HEK293 (cell line): ENCODE data around the gene TRIM69.
"Not testable (repeated sequence)": the region's sequence is repeated elsewhere in the genome, so short reads cannot be mapped to it uniquely, and the experiment has no call there.

ENCODE experiments used
- CTCF ChIA-PET: fragments of 350-600 bp; formaldehyde crosslinking; extraction: SDS; loops from one replicate; lab custom pipeline; 2021; ENCODE audit warnings: antibody characterized with exemption; lab: Yijun Ruan, JAX
- POLR2A ChIA-PET: fragments of 300-600 bp; formaldehyde crosslinking; extraction: SDS; loops from one replicate; lab custom pipeline; 2020; ENCODE audit warnings: antibody characterized with exemption, inconsistent platforms; lab: Yijun Ruan, JAX
- H3K27ac ChIP-seq: fragments of 200-500 bp; sonication (Bioruptor generic); 2 replicates; pipeline ENCODE4 v1.5.1; 2014; ENCODE audit warnings: low read depth, low read length, control low read depth, inconsistent platforms; ENCODE audit errors: extremely low read depth
- H3K36me3 ChIP-seq, 2 experiments: fragments of 200-500 bp in 1 of 2; sonication (Bioruptor generic) in 1 of 2; 1 replicate in 1 of 2; 2 replicates in 1 of 2; pipeline ENCODE4 v1.5.1; 2014 to 2017; ENCODE audit warnings: inconsistent platforms in 2 of 2, low read length in 2 of 2; ENCODE audit not compliant: control insufficient read depth in 2 of 2, insufficient read depth in 1 of 2
- H3K4me1 ChIP-seq: fragments of 200-500 bp; sonication (Bioruptor generic); 2 replicates; pipeline ENCODE4 v1.5.1; 2014; ENCODE audit warnings: mild to moderate bottlenecking, low read length, inconsistent platforms; ENCODE audit not compliant: control insufficient read depth, insufficient read depth
- H3K4me3 ChIP-seq: 2 replicates; pipeline ENCODE4 v1.5.1; 2011; ENCODE audit warnings: low read depth, mild to moderate bottlenecking, control low read depth, low read length, moderate library complexity
- H3K9me3 ChIP-seq: fragments of 200-500 bp; sonication (Bioruptor generic); 2 replicates; pipeline ENCODE4 v1.5.1; 2014; ENCODE audit warnings: low read depth, low read length, inconsistent platforms; ENCODE audit not compliant: control insufficient read depth, insufficient read depth
- INSM2 ChIP-seq: fragments of 450-650 bp; formaldehyde crosslinking; IDR thresholded peaks from 2 replicates; pipeline ENCODE4 v1.5.1; 2016; ENCODE audit warnings: missing biosample characterization, missing genetic modification characterization
- MEIS1 ChIP-seq: sonication (generic); formaldehyde crosslinking; IDR thresholded peaks from 2 replicates; pipeline ENCODE4 v1.8.1; 2022; ENCODE audit warnings: missing genetic modification reagents, mild to moderate bottlenecking, borderline replicate concordance
- SCRT2 ChIP-seq: fragments of 450-650 bp; formaldehyde crosslinking; IDR thresholded peaks from 2 replicates; pipeline ENCODE4 v1.5.1; 2016; ENCODE audit warnings: missing biosample characterization, missing genetic modification characterization
- SP7 ChIP-seq: fragments of 450-650 bp; formaldehyde crosslinking; IDR thresholded peaks from 2 replicates; pipeline ENCODE4 v1.5.1; 2016; ENCODE audit warnings: missing biosample characterization, missing genetic modification characterization
- ZBTB10 ChIP-seq: fragments of 450-650 bp; formaldehyde crosslinking; IDR thresholded peaks from 2 replicates; pipeline ENCODE4 v1.5.1; 2016; ENCODE audit warnings: missing biosample characterization, missing genetic modification characterization
- ZNF366 ChIP-seq: fragments of 450-650 bp; formaldehyde crosslinking; conservative IDR thresholded peaks from 2 replicates; pipeline ENCODE4 v1.5.1; 2016; ENCODE audit warnings: missing biosample characterization, missing genetic modification characterization
- ZNF654 ChIP-seq: fragments of 450-650 bp; formaldehyde crosslinking; IDR thresholded peaks from 2 replicates; pipeline ENCODE4 v1.5.1; 2016; ENCODE audit warnings: low read depth, missing biosample characterization, missing genetic modification characterization

TRIM69 gene

GRCh38 chr15:44735482-44736180 is 697 bp upstream of the TRIM69 start:
- no peak overlapping the region for H3K27ac ChIP-seq
- POLR2A ChIA-PET = interaction anchor here (1.0 to 2.1 kb wide), 2 partner anchors 24 to 72 kb away, joined by 7 to 16 read pairs; partner anchors contain the start of genes B2M, PATL2 and SPG11

DNA sequence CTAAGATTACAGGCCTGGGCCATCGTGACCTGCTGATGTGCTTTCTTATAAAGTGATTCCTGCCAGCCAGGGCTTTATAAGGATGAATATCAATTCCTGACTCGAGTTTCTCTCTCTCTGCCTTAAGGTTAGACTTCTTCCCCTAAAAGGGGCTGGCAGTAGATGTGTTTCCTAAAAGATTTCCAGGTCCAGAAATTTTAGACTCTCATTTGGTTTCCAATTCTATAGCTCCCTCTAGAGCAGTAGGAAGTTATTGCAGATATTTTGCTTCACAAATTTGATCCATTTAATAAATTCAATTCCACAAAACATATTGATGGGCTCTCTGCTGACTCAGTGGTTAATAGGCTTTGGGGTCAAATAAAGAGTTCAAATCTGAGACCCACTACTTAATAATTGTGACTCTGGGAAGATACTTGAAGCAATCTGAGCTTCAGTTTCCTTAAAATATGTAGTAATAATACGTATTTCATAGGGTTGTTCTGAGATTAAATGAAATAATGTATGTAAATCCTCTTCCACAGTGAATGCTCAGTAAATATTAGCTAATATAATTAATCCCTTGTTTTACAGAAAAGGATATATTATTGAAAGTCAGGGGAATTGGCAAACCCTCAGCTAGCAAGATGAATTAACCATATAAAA is 2.1 kb downstream of the TRIM69 start:
- Histone ChIP-seq H3K27ac (no peak overlapping the region), H3K36me3 (no peaks in the 10 kb centered on the region), H3K9me3 (no peaks in the 10 kb centered on the region), H3K4me3 (no peak overlapping the region), H3K4me1 (no peaks in the 10 kb centered on the region)
- ChIA-PET POLR2A (interaction anchor here (0.6 to 2.3 kb wide), 6 partner anchors 10 to 1964 kb away, joined by 3 to 11 read pairs (median 3); partner anchors contain the start of genes B2M and PATL2), CTCF (interaction anchor here (0.5 to 5.3 kb wide), 19 partner anchors 10 to 857 kb away, joined by 3 to 64 read pairs (median 3); partner anchors contain the start of gene SPG11)
- no peak for TF ChIP-seq ZBTB10 (tag by site-specific recombination)
- no peak for TF ChIP-seq INSM2
- TF ChIP-seq ZNF654 (tag by site-specific recombination) = peak; percentile 48

More at GRCh38 chr15:44735482-44736180, 697 bp upstream of the TRIM69 start:
- H3K4me1 ChIP-seq = no peaks in the 10 kb centered on the region
- no peak overlapping the region for H3K4me3 ChIP-seq
- TF ChIP-seq MEIS1 (CRISPR knock-in tag) (no peak), ZNF366 (peak; percentile 64; the same call in 1 of the 2 replicates), SP7 (tag by site-specific recombination) (peak; percentile 58)
- TF ChIP-seq, all 188 proteins: peak for 2
- CTCF ChIA-PET = interaction anchor here (0.6 to 5.3 kb wide), 8 partner anchors 22 to 157 kb away, joined by 3 to 64 read pairs (median 6); partner anchors contain the start of genes B2M, PATL2 and SPG11
- no peaks in the 10 kb centered on the region for H3K9me3 ChIP-seq
- peaks cover 0 to 13% of the 10 kb centered on the region in 2 experiments; a peak in 1 of 3 replicates for H3K36me3 ChIP-seq

DNA sequence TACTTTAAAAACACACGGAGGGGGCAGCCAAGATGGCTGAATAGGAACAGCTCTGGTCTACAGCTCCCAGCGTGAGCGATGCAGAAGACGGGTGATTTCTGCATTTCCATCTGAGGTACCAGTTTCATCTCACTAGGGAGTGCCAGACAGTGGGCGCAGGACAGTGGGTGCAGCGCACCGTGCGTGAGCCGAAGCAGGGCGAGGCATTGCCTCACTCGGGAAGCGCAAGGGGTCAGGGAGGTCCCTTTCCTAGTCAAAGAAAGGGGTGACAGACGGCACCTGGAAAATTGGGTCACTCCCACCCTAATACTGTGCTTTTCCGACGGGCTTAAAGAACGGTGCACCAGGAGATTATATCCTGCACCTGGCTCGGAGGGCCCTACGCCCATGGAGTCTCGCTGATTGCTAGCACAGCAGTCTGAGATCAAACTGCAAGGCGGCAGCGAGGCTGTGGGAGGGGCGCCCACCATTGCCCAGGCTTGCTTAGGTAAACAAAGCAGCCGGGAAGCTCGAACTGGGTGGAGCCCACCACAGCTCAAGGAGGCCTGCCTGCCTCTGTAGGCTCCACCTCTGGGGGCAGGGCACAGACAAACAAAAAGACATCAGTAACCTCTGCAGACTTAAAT is 3.0 kb downstream of the TRIM69 start:
- CTCF ChIA-PET = interaction anchor here (0.5 to 5.3 kb wide), 15 partner anchors 10 to 857 kb away, joined by 3 to 64 read pairs (median 3); partner anchors contain the start of gene SPG11
- H3K36me3 ChIP-seq, H3K4me3 ChIP-seq, POLR2A ChIA-PET, H3K4me1 ChIP-seq, H3K27ac ChIP-seq, H3K9me3 ChIP-seq: not testable (repeated sequence)

GRCh38 chr15:44743454-44743853 is 7.1 kb downstream of the TRIM69 start:
- H3K4me1 ChIP-seq, H3K9me3 ChIP-seq, H3K4me3 ChIP-seq, CTCF ChIA-PET, H3K36me3 ChIP-seq, H3K27ac ChIP-seq, POLR2A ChIA-PET: not testable (repeated sequence)
- 0 out of 2 replicates have a peak, but pooled peaks have one; percentile 11 for TF ChIP-seq SCRT2
